Stromal cell of bone marrow (primary cell): ENCODE results near the gene NLRC5.

Source experiments
- DNase-seq: peaks from one replicate; pipeline ENCODE4 v3.0.0-alpha.2; 2012; ENCODE audit warnings: low read depth

Gene NLRC5, protein sequence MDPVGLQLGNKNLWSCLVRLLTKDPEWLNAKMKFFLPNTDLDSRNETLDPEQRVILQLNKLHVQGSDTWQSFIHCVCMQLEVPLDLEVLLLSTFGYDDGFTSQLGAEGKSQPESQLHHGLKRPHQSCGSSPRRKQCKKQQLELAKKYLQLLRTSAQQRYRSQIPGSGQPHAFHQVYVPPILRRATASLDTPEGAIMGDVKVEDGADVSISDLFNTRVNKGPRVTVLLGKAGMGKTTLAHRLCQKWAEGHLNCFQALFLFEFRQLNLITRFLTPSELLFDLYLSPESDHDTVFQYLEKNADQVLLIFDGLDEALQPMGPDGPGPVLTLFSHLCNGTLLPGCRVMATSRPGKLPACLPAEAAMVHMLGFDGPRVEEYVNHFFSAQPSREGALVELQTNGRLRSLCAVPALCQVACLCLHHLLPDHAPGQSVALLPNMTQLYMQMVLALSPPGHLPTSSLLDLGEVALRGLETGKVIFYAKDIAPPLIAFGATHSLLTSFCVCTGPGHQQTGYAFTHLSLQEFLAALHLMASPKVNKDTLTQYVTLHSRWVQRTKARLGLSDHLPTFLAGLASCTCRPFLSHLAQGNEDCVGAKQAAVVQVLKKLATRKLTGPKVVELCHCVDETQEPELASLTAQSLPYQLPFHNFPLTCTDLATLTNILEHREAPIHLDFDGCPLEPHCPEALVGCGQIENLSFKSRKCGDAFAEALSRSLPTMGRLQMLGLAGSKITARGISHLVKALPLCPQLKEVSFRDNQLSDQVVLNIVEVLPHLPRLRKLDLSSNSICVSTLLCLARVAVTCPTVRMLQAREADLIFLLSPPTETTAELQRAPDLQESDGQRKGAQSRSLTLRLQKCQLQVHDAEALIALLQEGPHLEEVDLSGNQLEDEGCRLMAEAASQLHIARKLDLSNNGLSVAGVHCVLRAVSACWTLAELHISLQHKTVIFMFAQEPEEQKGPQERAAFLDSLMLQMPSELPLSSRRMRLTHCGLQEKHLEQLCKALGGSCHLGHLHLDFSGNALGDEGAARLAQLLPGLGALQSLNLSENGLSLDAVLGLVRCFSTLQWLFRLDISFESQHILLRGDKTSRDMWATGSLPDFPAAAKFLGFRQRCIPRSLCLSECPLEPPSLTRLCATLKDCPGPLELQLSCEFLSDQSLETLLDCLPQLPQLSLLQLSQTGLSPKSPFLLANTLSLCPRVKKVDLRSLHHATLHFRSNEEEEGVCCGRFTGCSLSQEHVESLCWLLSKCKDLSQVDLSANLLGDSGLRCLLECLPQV (N-terminal part only)

DNA sequence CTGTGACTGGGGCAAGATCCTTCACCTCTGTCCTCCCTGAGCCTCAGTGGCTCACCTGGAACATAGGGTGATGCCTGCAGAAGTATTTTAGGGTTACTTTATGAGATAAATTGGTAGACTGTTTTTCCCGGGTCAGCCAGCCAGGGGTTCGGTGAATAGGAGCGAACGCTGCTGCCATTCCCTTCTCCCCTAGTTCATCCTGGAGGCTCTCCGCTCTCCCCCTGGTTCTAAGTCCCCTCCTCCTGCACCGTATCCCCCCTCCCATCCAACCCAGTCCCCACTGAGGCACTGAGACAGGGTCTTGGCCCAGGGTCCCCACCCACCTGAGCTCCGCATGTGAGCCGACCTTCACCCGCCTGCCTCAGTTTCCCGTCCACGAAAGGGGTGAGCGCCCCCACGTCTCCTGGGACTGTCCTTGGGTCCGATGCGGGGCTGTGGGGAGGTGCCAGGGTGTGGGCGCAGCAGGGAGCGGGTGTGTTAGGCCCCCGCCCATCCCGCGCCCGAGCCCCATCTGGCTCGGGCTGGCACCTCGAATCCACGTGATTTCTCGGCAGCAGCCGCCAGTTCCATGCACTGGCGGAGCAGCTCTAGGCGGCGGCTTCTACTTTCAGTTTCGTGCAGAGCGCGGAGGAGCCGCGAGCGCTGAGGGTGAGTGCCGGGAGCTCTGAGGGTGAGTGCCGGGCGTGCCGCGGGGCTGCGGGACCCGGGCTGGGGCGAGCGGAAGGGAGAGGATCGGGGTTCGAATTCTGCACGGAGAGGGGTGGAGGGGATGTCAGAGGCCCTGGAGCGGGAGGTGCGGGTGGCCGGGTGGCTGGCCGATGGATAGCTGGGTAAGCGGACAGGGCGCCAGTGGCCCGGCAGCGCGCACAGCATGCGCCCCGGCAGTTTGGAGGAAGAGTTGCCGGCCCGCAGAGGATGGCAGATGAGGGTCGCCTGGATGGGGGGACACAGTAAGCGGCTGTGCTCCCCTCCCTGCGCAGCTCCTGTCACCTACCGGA, at the start of gene NLRC5:
Gene NLRC5, plus strand, starts transcription at position 610 of the 998 bp plus-strand sequence. CDS start 31,156 bp downstream, outside the sequence.
- peak; percentile 80 for DNase-seq

DNA sequence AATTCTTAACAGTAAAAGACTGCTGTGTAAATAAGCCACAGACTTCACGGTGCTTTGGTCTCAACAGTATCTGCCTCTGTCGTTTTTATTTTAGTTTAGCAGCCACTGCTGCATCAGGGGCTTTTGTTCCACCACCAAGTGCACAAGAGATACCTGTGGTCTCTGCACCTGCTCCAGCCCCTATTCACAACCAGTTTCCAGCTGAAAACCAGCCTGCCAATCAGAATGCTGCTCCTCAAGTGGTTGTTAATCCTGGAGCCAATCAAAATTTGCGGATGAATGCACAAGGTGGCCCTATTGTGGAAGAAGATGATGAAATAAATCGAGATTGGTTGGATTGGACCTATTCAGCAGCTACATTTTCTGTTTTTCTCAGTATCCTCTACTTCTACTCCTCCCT, 49.6 kb upstream of the NLRC5 start:
- DNase-seq = no peak

DNA sequence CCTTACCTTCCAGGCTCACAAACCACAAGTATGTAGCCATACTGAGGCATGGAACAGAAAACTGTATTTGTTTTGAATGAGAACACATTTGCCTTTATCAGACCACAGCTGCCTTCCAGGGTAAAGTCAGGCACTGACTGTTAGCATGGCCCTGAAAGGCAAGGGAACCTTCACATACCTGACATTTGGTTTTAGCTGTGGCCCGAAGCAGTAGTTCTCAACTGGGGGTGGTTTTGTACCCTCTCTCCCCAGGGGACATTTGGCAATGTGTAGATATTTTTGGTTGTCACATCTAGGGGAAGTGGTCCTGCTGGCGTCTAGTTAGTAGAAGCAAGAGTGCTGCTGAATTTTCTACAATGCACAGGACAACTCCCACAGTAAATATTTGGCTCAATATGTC, 48.3 kb upstream of the NLRC5 start:
- DNase-seq = no peak

DNA sequence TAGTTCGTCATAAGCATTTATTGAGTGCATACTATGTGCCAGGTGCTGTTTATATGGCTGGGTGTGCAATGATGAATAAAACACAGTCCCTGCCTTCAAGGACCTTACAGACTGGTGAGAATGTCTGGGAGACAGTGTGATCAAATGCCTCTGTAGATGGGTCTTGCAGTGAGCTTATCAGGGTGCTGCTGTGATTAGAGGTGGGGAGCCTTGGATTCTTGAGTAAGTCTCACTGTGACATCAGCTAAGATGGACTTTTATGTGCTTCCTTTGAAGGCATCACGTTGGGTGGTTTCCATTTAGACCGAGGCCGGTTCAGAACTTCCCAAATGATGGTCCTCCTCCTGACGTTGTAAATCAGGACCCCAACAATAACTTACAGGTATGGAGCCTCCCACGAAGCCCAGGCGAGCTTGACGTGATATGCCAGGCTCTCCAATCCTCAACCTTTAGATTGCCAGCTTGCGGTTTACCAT, 47.5 kb upstream of the NLRC5 start:
- DNase-seq = no peak

DNA sequence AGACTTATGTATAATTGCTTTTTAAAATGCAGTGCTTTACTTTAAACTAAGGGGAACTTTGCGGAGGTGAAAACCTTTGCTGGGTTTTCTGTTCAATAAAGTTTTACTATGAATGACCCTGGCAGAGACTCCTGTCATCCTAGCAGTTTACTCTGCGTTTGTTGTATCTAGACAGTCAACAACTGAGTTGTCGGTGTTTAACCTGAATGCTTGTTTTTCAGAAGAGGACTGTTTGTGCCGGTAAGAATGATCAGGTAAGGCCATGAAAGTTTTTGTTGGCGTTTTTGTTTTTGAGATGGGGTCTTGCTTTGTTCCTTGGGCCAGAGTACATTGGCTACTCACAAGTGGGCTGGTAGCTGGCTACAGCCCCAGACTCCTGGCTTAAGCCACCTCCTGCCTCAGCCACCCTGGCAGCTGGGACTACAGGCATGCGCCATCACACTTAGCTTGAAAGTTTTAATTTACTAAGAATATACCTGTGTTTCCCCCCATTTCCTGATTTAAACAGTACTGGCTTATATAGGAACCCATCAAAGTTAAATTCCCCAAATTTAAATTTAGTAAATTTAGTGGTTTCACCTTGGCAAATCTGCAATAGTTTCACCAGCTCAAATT, 45.5 kb upstream of the NLRC5 start:
- DNase-seq = no peak

DNA sequence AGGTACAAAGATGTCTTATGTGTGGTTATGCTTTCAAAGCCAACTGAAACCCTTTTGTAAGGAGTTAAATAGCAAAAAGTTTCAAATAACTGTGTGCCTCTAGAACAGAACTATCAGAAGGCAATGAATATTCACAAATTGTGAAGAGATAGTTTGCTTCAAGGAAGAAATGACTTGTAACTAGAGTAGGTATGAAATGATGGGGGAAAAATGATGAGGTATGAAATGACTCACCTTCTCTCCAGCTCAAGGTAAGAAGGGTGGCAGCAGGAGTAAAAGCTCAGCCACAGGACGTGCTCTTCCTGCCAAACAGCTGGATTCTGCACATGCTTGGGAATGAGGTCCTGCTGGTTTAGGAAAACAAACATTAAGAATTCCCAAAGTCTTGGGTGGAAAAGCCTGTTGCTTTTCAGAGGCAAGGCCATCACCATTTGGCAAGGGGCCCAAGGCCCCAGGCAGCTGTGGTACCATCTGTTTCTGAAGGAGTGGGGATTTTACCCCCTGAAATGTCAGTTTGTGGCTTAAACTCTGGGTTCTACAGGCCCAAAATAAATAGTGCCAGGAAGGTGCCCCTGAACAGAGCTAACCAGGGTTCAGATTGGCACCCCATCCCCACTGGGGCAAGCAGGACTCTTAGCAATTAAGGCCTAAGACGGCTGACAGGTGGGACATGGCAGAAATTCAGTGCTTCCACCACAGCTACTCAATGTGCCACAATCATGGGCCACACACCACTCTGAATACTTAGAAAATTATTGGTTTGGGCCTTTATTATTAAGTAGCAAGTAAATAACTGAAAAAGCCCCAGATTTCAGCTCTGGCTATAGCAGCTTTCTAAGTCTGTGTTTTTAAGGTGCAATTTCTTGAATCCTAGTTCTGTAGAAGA, 44.2 kb upstream of the NLRC5 start:
- DNase-seq = no peak

DNA sequence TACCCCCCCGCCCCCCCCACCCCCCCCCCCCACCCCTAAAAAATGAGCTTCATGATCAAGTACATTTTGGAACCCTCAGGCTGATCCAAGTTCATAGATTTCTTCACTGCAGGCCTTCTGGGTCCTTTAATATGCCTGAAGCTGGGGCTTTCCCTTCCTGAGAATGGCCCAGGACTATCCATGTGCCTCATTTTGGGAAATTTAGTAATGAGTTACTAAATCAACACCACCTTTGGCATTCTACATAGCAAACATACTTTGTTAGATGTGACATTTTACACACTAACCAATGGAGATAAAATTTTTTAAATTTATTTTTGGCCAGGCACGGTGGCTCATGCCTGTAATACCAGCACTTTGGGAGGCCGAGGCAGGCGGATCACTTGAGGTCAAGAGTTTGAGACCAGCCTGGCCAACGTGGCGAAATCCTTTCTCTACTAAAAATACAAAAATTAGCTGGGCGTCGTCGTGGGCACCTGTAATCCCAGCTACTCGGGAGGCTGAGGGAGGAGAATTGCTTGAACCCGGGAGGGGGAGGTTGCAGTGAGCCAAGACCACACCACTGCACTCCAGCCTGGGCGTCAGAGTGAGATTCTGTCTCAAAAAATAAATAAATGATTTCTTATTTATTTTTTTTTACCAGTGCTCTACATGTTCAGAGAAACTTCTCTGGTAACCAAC, 43.4 kb upstream of the NLRC5 start:
- DNase-seq = no peak

DNA sequence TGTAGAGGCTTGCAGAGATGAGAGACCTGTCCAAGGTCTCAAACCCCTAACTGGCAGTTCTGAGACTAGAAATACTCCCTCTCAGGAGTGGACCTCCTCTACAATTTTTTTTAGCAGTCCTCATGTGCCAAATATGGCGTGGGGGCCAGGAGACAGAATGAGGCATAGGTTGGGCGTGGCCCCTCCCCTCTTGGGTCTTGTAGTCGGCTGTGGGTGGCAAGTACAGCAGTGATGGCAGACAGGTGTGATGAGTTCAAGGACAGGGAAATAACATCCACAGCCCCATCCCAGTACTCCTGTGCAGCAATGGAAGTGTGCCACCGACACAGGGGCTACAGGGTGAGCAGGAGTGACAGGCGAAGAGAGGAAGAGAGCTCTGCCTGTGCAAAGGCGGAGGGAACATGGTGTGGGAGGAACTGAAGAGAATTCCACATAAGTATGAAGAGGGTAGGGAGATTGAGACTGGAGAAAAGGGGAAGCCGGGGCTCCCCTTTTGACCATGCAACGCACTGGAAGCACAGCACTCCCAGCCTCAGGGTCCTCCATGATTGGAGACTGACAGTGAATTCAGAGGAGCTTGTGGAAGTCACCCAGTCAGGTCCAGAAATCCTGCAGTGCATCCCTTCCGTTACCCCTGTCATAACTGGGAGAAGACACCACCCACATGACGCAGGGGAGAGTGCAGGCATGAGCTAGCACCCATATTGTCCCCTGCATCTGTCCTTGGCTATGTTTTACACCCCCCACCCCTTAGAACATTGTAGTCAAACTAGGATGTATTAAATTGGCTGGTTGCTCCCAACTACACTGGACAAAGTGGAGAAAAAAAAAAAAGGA, 42.4 kb upstream of the NLRC5 start:
- DNase-seq = no peak

DNA sequence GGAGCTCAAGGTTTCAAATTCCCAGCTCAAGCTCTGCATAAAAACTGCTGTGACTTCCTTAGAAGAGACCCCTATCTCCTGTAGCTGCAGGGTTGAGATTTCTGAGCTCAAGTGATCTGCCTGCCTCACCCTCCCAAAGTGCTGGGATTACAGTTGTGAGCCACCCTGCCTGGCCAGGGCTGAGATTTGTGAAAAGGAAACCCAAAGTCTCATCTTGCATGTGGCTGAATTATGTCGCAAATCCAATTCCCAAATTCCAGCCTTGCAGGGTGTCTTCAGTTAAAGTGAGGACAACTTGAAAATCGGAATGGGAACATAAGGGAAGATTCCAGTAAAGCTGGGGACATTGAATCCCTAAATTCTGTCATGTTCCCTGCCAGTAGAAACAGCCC, 41.8 kb upstream of the NLRC5 start:
- DNase-seq = no peak

DNA sequence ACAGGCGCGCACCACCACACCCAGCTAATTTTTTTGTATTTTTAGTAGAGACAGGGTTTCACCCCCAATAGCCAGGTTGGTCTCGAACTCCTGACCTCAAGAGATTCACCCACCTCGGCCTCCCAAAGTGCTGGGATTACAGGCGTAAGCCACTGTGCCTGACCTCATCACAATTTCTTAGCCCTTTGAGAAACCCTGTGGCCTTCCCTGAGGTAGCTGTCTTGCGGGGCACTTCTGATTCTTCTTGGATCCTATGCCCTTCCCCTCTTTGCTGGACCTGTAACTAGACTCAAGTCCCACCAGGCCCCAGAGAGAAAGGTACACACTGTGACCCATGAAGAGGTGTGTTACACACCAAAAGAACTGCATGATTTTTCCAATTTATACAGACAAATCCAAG, 41.1 kb upstream of the NLRC5 start:
- DNase-seq = no peak

DNA sequence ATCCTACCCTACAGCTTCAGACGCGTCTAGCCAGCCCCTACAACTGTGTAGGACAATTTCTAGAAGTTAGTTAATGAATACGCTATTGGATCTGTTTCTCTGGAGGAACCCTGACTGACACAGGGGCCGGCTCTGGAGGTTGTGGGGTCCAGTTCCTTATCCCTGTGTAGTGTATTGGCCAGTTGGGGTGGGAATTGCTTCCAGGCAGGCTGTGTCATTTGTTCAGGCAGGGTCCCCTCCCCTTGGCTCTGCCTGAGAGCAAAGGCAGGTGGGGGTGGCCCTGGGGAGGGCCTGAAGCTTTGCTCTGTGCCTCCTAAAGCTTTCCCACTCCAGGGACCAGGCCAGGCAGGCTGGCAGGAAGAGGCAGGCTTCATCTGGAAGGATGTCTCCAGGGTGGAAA, 39.3 kb upstream of the NLRC5 start:
- DNase-seq = no peak

DNA sequence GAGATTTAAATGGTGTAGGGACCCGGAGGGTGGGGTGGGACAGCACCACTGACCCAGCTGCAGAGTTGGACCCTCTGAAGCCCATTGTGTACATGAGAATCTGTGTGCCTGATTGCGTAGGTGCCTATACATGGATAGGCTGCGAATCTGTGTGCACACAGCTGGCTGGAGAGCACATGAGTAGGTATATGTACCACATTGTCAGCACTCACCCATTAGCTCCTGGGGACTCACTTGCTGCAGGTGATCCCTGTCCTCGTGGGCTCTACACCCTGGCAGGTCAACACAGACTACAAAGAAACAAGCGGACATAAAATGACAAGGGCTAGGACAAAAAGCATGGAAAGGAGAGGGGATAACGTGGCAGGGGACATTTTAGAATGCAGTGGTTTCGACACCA, 38.9 kb upstream of the NLRC5 start:
- DNase-seq = no peak

DNA sequence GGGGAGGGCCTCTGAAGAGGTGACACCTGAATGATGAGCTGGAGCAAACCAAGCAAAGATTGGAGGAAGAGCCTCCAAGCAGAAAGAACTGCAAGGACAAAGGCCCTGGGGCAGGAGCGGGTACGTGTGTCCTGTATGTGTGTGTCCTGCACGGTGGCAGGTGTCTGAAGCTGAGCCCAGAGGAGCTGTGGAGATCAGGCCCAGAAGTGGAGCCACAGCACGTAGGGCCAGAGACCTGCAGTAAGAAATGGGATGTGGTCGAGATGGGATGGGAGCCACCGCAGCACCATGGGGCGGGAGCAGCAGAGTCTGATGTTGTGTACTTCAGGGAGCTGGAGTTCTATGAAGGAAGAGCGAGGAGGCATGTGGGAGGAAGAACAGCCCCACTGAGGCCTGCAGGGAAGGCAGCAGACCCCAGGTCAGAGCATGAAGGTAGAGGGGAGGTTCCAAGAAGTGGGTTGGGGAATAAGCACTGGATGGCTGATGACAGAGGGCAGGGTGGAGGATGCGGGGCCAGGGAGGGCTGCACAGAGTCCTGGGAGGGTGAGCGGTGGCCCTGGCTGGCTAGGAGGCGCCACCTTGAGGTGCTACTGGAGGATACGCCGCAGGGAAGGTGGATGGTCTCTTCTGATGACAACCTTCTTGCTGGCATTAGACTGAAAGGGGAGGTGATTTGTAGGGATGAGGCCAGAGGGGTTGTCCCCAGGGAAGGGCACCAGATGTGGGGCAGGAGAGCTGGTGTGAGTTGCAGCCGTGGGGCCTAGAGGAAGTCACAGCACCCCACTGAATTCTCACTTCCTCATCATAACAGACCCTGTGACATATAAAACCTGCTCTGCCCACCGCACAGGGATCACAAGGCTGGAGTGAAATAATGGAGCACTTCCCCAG, 38.2 kb upstream of the NLRC5 start:
- DNase-seq = no peak

DNA sequence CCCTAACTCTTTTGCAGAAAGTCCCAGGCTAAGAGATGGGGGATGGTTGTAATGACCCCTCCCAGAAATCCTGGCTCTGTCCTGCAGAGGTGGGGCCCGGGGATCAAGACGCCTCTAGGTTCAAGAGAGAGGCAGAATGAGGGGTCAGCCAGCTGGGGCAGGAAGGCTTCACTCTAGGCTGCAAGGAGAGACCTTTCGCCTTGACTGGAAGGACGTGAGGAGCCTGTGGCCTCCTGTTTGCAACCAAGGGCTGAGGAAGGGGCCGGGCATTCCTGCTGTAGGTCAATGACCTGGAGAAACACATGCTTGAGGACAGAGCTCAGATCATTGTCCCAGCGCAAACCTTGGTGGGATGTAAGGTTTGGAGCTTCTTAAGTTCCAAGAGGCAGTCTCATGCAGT, 36.4 kb upstream of the NLRC5 start:
- no peak for DNase-seq

DNA sequence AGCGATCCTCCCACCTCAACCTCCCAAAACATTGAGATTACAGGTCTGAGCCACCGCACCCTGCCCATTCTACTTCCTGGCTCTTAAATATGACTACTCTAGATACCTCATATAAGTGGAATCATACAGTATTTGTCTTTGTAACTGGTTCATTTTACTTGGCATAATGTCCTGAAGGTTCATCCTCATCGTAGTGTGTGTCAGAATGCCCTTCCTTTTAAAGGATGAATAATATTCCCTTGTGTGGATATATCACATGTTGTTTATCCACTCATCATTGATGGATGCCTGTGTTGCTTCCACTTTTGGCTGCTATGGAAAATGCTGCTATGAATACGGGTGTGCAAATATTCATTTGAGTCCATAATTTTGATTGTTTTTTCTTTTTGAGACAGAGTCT, 33.3 kb upstream of the NLRC5 start:
- DNase-seq = peak; percentile 72

DNA sequence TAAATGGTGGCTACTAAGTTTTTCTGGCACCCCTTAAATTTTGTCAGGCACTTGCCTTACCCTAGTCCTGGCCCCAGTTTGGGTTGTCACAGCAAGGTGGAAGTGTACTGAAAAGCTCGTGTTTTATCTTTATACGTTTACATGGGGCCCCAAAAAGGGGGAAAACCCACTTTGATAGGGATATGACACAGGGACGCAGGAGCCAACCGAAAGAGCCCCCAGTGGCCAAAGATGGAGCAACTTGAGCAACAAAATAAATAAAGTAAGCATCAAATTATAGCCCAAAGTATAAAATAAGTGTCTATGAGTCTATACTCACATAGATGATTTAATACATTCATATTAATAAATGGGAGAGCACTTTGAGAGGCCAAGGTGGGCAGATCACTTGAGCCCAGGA, 32.6 kb upstream of the NLRC5 start:
- DNase-seq = no peak

DNA sequence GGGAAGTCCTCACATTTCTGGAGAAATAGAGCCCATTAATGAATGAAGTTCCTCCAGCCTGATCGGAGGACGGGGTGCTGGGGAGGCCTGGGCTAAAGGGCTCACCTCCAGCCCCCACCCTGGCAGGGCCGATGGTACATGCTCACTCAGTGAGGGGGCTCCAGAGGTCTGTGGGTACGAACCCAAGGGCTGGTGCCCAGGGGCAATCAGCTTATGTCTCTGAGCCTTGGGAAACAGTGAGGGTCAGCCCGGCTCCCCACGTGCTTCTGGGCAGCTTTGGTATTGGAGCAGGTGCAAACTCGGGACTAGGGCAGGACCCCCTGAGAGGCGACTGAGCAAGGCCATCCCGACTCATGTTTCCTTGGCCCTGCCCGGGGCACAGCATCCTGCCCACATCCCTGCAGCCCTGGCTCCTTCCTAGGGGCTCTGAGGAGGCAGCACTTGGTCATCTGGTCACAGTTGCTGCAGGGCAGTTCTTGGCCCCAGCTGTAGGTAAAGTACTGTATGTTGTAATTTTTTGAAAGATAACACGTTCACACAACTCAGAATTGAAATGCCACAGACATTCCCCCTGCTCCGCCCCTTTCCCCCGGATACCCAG, 28.6 kb upstream of the NLRC5 start:
- no peak for DNase-seq
